NCI-H460 (cell line): Measurements from ENCODE around the gene DIP2B. TPM values are rescaled to one million over a fixed set of nuclear protein-coding genes. Genes with fewer than 3 reads are reported as not detected.

Source experiments
- DNase-seq: peaks from one replicate; pipeline ENCODE4 v3.0.0-alpha.2; 2016; ENCODE audit warnings: low read depth; ENCODE audit errors: extremely low read depth
- total RNA-seq: library from RNA; depleted of rRNA; stranded (reverse); fragments of >200 nt; shearing (Covaris generic); gene quantifications from 2 replicates; pipeline ENCODE4 v1.2.3, GENCODE V29; 2014

DIP2B gene
- total RNA-seq, 1 experiment from 2014 or later: 17.8 TPM

- DNase-seq: no peak
These were observed 105.4 kb downstream of the DIP2B start for GRCh38 chr12:50610171-50610570.

- no peak for DNase-seq
These were observed 106.4 kb downstream of the DIP2B start for GRCh38 chr12:50611021-50611744.

DNA sequence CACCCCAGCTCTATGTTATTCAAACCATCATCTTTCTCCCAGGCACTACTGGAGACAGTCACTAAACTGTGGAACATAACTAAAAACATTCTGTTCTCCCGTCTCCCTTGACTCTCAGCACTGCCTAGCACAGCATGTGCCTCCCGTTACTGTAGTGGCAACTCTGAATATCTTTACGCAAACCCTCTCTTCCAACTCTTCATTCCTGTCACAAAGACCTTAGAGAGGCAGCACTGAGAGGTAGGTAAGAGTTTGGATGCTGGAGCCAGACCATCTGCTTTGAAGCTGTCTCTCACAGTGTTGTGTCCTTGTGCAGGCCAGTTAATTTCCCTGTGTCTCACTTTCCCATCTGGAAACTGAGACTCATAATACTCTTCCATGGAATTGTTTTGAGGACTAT, 108.1 kb downstream of the DIP2B start:
- DNase-seq: no peak

DNA sequence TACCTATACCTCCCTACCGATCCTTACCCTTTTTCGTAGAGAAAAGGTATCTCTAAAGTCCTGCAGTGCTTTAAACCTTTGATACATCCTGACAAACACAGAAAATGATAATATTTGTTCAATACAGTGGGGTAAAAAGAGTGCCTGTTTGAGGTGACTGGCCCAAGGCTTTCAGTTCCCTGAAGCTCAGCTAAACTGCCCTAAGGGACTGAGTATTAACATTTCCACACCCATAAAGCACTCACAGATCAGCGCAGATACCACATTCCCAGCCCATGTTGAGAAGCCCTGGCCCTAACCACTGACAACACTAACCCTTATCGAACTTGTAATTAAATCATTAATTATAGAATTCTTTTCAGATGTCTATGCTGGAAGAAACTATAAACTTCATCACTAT, 108.7 kb downstream of the DIP2B start:
- DNase-seq: no peak

DNA sequence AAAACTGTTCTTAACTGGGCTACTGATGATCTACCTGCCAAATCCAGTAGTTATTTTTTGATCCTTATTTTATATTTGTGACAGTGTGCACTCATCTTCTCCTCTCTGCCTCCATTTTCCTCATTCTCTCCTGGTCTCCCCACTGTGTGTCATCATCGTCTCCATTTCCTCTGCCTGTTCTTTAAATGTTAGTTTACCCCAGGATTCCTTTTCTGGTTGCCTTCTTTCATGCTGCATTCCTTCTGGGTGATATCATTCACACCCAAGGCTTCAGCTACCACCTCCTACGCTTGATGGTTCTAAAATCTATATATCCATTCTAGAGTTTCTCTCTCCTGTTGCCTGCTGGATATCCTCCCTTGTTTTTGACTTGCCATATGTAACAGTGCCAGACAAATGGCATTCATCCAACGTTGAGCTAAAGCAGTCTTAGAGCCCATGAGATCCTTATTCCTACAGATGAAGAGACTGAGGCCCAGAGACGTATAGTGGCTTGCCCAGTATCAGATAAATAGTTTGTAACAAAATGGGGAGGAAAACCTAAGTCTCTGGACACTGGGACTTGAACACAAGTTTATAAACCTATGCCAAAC, 109.5 kb downstream of the DIP2B start:
- no peak for DNase-seq

DNA sequence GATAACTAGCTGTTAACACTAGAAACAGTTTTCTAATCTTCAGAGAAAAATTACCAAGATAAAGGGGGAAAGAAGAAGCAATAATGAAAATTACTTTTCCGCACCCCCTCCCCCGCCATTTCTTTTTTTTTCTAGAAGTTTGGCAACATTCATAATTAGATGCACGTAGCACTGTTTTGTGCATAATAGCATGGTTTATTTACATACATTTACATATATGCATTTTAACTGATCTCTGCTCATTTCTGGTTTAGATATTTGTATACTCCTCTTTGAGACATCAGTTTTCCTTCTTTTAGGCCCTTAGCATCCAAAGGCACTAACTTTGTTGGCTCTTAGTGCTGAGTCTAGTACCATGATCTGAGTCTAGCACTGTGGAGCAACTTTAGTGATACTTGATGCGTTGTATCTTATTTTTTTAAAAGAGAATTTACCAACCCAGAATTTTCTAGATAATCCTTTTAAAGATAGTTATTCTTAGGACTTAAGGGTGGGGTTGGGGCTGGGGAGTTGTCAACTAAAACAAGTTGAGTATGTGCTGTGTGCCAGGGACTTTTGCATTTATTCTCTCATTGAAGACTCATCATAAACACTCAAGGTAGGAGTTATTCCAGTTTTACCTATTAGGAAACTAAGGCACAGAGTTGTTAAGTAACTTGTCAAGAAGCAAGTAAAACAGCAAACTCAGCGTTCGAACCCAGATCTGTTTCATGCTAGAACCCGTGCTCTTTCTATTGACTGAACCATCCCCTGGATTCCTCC, 110.5 kb downstream of the DIP2B start:
- no peak for DNase-seq

DNA sequence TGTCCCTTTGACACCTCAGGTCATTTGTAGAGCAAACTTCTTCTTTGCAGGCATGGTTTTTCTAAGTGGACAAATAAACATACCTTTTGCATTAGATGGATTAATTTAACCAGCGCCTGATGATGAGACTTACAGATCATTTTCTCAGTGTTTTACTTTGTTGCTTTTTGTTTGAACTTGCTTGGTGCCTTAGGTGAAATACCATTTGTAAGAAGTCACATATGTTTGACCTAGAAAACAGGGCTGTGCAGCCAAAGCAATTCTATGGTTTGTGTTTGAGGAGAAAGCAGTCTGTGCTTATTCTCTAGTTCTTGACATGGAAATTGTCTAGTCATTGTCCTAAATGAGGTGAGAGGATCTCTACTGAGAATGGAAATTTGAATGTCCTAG, 111.1 kb downstream of the DIP2B start:
- no peak for DNase-seq

DNA sequence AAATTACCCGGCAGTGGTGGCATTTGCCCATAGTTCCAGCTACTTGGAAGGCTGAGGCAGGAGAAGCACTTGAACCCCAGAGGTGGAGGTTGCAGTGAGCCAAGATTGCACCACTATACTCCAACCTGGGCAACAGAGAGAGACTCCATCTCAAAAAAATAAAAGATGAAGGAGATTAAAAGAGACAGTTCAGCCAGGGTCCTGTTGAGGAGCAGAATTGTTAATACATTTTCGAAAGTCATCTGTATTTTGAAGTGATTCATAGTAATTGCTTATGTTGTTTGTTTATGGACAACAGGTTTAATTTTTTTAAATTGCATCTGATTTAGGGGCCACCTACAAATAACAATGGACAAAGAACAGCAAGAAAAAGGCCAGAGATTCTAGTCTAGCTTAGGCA, 112.9 kb downstream of the DIP2B start:
- no peak for DNase-seq

DNA sequence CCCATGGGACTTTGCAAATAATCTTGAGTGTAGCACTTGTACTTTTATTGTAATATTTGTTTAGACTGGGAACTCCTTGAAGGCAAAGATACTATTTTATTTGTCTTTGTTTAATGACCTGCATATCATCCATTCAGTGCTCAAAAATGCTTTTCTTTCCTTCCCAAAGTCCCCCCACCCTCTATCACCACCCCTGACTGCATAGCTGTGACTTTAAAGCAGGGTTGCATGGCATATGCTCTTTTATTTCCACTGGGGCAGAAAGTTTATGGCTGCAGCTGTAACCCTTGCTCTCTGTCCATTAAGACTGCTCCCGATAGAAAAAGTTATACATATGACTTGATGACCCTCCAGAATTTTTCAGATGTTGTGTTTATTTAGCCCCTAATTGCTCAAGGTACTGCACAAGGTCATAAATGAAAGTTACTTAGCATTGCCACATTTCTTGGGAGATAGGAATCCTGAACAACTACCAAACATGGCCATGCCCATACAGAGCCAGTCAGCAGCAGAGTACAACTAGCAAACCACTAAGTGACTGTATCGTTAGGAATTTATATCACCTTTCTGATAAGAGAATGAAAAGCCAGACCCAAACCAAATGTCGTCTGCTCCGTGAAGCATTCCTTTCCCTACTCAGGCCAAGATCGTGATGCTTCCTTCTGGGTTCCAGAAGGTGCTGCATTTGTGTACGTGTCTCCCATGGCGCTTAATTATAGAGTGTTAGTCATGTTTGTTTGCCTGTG, 114.3 kb downstream of the DIP2B start:
- peak; percentile 30 for DNase-seq

DNA sequence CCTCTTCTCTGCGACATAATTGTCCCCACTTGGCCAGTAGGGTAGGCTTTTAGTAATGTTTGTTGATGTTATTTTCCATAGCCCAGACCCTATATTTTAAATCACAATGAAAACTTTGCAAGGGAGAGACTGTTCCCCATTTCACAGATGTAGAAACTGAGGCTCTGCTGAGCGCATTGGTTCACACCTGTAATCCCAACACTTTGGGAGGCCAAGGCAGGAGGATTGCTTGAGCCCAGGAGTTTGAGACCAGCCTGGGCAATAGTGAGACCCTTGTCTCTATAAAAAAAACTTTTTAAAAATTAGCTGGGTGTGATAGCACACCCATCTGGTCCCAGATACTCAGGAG, 114.8 kb downstream of the DIP2B start:
- DNase-seq: no peak

DNA sequence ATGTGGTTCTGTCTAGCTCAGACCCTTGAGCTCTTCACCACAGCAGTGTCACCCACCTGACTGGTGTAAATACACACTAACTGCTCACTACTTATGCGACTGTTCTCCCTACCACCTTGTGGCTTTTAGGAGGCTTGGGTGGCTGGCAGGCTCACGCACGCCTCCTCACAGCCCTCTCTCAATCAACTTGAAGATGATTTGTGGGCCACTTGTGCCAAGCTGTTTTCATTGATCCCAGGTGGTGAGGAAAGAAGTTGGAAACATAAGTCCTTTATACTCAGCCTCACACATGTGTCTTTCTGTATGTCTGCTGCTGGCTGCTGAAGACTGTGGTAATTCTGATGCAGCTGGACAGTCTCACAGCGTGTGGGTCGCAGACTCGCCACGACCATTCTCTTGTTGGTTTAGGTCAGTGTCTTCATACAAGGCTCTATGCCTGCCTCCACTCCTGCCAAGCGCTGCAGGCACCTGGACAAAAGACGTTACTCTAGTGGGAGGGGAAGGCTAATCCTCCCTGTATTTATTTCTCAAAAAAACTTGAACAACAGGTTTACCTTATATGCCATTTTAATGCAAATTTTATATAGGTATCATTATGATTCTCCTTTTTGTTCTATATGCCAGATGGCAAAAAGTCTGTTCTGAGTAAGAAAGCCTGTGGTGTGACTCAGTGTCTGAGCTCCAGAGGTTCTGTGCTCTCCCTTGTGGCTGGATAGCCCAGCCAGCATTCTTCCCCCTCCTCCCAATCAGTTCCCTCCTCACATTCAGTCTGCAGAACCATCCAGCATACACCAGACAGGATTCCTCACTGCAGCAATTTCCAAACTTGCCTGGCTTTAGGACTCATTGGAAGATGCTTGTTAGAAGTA, 115.6 kb downstream of the DIP2B start:
- DNase-seq: no peak

DNA sequence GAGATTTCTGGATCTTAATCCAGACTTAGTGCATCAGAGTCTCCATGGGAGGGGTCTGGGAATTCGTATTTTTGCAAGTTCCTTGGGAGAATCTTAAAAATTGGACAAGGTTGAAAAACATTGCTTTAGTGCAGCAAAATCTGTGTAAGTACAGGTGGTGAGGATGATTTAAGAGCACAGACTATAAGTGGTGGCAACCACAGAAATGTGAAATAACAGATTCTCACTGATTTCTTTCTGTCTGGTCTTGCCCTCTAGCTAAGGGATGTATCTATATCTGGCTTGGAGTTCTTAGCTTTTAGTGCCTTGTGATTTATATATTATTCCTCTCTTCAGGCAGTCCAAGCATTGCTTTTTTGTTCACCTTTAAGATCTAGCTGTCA, 116.2 kb downstream of the DIP2B start:
- no peak for DNase-seq

DNA sequence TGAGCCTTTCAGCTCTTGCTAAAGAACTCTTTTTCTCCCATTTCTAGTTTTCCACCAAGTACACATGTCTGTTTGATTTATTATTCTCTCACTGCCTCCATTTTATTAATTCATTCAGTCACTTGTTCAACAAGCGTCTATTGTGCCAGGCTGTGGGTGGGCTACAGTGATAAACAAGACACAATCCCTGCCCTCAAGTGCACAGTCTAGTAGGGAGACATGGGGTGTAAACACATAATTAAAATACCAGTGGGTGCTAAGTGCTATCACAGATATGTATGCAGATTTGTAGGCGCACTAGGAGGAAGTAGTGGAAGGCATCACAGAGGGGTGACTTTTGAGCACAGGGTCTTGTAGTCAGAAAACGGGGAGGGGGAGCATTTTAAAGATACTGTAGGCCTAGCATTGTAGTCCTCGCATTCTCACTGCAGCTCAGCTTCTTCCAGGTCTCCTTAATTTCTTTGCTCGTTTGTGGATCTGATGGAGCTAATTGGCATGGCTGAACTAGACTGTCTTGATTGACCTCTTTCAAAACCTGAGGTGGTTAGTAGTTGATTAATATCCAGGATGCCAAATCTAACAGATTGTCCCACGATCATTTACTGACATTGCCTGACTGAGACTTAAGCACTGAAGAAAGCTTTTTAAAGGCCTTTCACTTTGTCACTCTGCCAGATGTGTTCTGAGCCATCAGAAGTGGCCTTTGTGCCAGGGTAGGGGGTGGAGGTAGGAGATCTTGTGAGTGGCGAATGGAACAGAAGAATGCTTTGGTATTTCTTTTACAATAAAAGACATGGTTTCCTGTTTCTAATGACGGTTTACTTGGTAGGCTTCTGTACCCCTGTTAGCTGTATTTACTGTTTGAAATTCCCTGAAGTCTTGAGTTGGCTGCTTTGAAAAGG, 116.9 kb downstream of the DIP2B start:
- DNase-seq: no peak

DNA sequence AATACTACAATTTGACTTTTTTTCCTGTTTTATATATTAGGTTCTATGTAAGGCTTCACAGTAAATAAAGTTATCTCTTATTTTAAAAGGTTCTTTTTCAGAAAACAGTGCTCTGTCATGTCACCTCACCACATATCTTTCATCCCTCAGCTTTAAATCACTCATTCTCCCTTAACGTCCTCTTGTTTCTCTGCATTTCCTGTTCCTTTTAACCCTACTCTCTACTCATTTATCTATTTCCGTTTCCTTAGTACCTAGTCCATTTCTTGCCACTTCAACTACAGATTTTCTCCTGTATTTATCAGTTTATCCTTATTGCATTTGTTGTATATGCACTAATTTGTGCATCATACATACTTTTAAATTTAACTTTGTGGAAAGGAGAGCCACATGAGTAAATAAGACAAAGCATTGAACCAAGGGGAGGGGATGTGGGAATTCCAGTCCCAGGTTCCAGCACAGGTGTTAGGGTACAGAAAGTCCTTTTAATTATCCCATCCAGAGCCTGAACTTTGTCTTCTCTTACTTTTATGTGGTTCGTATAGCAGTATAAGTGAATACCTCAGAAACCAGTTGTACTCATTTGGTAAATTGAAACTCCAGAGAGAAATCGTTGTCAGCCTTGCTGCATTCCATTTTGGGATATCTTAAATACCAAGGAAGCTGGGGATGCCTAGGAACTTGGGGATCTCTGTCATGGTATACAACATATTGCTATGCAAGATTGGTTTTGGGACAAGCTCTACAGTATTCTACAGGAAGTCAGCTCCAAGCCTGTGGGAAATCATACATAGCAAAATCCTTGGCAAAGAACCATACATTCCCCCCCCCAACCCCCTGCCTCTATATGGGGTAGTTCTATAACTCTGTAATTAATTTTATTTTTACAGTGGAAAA, 120.5 kb downstream of the DIP2B start:
- DNase-seq: no peak

GRCh38 chr12:50626026-50626425, 121.2 kb downstream of the DIP2B start:
- DNase-seq: no peak

DNA sequence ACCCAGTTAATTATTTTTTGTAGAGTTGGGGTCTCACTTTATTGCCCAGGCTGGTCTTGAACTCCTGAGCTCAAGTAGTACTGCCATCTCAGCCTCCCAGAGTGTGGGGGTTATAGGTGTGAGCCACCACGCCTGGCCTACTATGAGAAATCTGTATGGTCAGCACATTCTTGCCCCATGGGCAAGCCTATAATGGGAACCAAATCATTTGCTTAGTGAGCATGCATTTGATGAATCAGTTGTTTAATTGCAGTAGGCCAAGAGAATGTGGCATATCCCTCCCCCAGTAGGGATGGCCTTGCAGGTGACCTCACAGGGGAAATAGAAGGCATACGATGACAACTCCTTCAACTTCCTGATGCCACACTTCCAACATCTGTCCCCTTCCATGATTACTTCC, 122.7 kb downstream of the DIP2B start:
- DNase-seq: no peak

- DNase-seq: no peak
These were observed 123.6 kb downstream of the DIP2B start for GRCh38 chr12:50628394-50628793.

GRCh38 chr12:50633955-50634354, 129.2 kb downstream of the DIP2B start:
- DNase-seq: no peak
